GM10266 (cell line): ENCODE data around the gene ATP8A1.

ENCODE experiments used
- DNase-seq: peaks from one replicate; pipeline ENCODE4 v3.0.0; 2012; ENCODE audit errors: extremely low spot score
- CTCF ChIP-seq: IDR thresholded peaks from 2 replicates; pipeline ENCODE4 v1.5.1; 2012; ENCODE audit warnings: mild to moderate bottlenecking, low read depth; ENCODE audit not compliant: control insufficient read depth, insufficient read depth; ENCODE audit errors: missing control alignments

Gene ATP8A1

GRCh38 chr4:42440083-42440482, 216.8 kb downstream of the ATP8A1 start:
- DNase-seq: no peak
- TF ChIP-seq CTCF: no peak

- TF ChIP-seq CTCF: no peak
- no peak for DNase-seq
Measured at GRCh38 chr4:42436928-42437565, 219.9 kb downstream of the ATP8A1 start.

GRCh38 chr4:42428036-42428435, 228.9 kb downstream of the ATP8A1 start:
- no peak for DNase-seq
- no peak for TF ChIP-seq CTCF

- no peak for DNase-seq
- TF ChIP-seq CTCF: no peak
Measured at GRCh38 chr4:42425146-42426065, 231.5 kb downstream of the ATP8A1 start.

GRCh38 chr4:42420140-42420539, 236.8 kb downstream of the ATP8A1 start:
- TF ChIP-seq CTCF: no peak
- no peak for DNase-seq

- TF ChIP-seq CTCF: no peak
Measured at GRCh38 chr4:42417550-42417949, 239.4 kb downstream of the ATP8A1 start.

GRCh38 chr4:42416017-42416416, 240.9 kb downstream of the ATP8A1 start:
- no peak for TF ChIP-seq CTCF
- no peak for DNase-seq

More at GRCh38 chr4:42417550-42417949, 239.4 kb downstream of the ATP8A1 start:
- no peak for DNase-seq
